ENCODE data around the gene FRS3.
A peak's percentile ranks its signal among the peaks of the same experiment; 100 is the strongest.
"Not testable (repeated sequence)": the region's sequence is repeated elsewhere in the genome, so short reads cannot be mapped to it uniquely, and the experiment has no call there.

Gene FRS3

DNA sequence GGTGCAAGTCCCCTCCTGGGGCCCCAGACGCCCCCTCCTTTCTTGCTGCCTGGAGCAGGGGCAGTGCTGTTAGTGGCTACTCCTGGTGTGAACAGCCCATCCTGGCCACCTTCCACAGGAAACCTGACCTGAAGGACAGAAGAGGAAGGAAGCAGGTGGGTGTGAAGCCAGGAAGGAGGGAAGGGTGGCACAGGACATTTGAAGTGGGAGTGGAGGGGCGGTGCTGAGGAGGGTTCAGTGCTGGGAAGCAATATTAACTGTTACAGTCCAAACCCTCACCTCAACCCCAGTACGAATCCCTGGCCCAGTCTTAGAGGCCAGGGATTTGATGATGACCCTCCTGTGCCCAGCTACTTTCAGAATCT lies 1.6 kb upstream of the FRS3 start:
- no peak for ATAC-seq
- H3K9me3 Mint-ChIP-seq: no peaks in the 10 kb centered on the region
- H3K4me1 Mint-ChIP-seq: peaks cover 39% of the 10 kb centered on the region
- no peaks in the 10 kb centered on the region for H3K36me3 Mint-ChIP-seq
- H3K27ac Mint-ChIP-seq: no peak overlapping the region
- H3K4me3 Mint-ChIP-seq: peak overlapping the region; percentile 64
- H3K27me3 Mint-ChIP-seq: no peaks in the 10 kb centered on the region

DNA sequence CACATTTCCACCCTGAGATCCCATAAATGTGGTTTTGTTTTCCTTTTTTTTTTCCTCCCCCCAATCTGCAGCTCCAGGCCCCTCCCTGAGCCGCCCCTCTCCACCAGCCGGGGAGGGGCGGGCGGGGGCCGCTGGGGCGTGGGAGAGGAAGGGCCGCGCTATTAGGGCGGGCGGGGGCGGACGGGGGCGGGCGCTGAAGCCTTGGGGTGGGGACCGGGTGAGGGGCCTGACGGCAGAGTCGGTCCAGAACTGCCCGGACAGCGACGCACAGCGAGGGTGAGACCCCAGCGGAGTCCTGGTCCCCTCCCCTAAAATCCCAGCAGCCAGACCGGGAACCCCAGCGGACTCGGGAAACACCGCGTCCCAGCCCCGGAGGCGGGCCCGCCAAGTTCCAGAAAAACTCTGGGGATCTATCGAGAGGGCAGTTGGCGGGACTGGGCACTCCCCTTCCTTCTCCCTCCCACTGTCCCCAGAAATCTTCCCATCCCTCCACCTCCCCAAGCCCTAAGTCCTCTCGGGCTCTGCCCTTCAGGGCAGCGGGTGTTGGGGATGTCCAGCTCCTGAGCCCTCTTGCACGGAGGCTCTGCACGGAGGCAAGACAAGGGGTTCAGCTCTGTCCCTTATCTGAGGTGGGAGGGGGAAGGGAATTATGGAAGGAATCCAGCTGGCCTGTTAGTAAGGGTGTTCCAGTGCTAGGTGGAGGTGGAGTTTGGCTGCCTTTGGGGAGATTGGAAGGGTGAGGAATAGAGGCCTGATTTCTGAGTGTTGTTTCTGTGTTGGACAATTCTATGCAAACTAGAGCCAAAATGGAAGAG lies 1.1 kb upstream of the FRS3 start, which contains the start of gene PRICKLE4:
TSS of gene PRICKLE4 (plus strand) at position 232 of the 815 bp plus-strand sequence. CDS start 2,692 bp downstream, outside the sequence.
- Mint-ChIP-seq H3K4me3 (peak within 1 kb of the TSS; percentile 83), H3K27ac (peak within 1 kb of the TSS; percentile 73), H3K4me1 (peaks cover 35% of the 10 kb centered on the region), H3K27me3 (no peaks in the 10 kb centered on the region), H3K9me3 (no peaks in the 10 kb centered on the region), H3K36me3 (no peaks in the 10 kb centered on the region)
- ATAC-seq: peak; percentile 10

DNA sequence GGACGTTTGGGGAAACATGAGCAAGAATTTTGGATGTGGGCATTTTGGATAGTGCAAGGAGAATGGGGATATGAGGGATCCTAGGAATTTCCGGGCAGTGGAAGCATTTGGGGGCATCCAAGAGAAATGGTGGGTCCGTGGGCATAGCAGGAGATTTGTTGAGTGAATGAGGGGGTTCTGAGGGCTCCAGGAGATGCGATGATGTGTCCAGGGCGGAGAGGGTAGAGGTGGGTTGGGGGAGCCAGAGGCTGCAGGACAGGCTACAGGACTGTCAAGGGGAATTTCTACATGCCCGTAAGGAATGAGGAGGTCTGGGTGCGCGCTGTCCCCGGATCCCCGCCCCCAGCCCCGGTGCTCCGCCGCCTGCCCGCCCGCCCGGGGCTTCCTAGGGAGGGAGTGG lies 364 bp downstream of the FRS3 start:
- Mint-ChIP-seq H3K4me1 (peaks cover 23% of the 10 kb centered on the region), H3K4me3 (peak overlapping the region; percentile 98), H3K9me3 (no peaks in the 10 kb centered on the region), H3K27me3 (no peaks in the 10 kb centered on the region), H3K36me3 (peaks cover 13% of the 10 kb centered on the region), H3K27ac (peak overlapping the region; percentile 73)
- ATAC-seq: no peak

DNA sequence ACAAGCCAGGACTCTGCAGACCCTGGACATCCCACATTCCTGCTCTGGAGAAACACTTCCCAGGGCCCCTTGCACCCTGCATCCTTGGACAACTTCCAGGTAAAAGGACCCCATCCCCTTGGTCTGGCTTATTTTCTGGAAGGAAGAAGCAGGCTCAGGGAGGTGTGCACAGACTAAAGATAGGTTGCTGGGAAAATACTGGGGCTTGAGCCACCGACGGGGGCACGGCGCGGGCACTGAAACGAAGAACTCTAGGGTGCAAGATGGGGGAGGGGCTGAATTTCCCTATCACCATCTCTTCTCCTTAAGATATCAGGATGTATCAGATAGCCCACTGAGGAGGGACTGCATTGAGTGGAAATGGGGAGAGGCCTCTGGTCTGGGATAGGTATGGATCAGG lies 805 bp downstream of the FRS3 start:
- Mint-ChIP-seq H3K27me3 (no peaks in the 10 kb centered on the region), H3K27ac (peak overlapping the region; percentile 73), H3K4me3 (peak overlapping the region; percentile 98), H3K36me3 (peaks cover 17% of the 10 kb centered on the region), H3K9me3 (no peaks in the 10 kb centered on the region), H3K4me1 (peaks cover 19% of the 10 kb centered on the region)
- ATAC-seq: no peak

DNA sequence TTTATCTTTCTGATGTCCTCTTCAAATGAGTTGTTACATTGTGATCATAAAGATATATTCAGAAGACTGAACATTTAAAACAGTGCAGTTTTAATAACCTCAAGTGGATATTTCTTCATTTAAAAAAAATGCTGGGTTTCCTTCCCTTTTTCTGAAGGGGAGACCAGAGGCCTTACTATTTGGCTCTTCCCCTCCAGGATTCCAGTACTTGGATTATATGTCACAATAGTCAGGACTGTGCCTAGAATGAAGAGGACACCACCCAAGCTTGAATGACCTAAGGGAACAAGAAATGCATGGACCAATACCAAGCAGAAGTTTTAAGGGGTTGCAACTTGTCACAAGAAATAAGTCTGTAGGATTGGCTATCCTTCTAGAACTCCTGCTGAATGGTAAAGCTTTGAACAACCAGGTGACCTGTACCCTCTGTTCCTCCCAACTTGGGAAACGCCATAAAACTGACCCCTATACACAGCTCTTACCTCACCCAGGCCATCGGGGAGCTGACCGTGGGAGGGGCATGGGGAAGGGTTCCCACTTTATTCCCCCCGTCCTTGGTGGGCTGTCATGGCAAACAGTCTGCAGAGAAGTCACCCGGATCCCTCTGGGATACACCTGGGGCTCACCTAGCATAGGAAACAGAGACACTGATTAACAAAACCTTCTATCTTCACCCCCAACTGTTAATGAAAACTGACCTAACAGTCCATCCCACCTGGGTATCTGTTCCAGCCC lies 2.0 kb downstream of the FRS3 start:
- H3K27me3 Mint-ChIP-seq: no peaks in the 10 kb centered on the region
- no peak overlapping the region for H3K27ac Mint-ChIP-seq
- H3K4me3 Mint-ChIP-seq: no peak overlapping the region
- peaks cover 19% of the 10 kb centered on the region for H3K4me1 Mint-ChIP-seq
- H3K36me3 Mint-ChIP-seq: peaks cover 18% of the 10 kb centered on the region
- no peak for ATAC-seq
- no peaks in the 10 kb centered on the region for H3K9me3 Mint-ChIP-seq

DNA sequence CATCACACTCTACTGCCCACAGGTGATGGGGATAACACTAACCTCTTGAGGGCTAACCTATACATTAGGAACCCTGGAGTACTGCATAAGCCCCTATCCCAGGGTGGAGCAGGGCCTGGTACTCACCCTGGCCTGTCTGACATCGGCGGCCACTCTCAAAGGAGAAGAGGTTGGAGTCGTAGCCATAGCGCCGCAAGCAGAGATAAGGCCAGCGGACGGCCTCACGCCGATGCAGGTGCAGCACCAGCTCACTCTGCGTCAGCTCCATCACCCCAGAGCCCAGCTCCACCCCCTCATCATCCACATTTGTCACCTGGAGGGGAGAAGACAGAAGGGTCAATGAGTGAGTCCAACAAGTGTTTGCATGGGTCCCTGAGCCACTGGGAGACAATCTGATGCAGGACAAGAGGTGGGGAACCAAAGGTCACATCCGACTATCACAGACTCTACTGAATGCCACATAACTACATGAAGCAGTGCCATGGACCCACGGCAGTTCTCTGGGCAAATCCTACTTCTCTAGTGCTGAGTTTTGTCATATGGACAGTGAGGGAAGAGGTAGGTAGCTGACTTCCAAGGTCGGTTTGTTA lies 4.3 kb downstream of the FRS3 start:
- Mint-ChIP-seq H3K4me1 (peaks cover 9% of the 10 kb centered on the region), H3K9me3 (no peaks in the 10 kb centered on the region), H3K27ac (no peak overlapping the region), H3K36me3 (peaks cover 30% of the 10 kb centered on the region), H3K27me3 (no peaks in the 10 kb centered on the region), H3K4me3 (no peak overlapping the region)
- ATAC-seq: no peak

DNA sequence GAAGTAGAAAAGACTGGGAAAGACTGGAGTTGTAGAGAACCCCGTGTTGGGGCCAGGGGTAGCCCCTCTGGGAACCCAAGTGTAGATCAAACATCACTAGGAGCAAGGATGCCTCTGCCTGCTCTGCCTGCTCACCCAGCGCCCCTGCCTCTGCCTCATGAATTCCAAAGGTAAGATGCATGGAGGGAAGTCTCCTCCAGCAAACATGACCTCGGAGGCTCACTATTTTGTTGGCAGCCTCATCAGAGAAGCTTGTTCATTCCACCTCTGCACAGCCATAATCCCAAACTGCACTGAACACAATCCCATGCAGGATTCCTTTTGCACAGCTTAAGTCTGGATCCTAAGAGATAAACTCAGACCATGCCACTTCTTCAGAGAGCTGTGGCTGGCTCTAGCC lies 4.9 kb downstream of the FRS3 start:
- no peak overlapping the region for H3K4me3 Mint-ChIP-seq
- no peak for ATAC-seq
- peaks cover 33% of the 10 kb centered on the region for H3K36me3 Mint-ChIP-seq
- no peaks in the 10 kb centered on the region for H3K9me3 Mint-ChIP-seq
- H3K27me3 Mint-ChIP-seq: no peaks in the 10 kb centered on the region
- no peak overlapping the region for H3K27ac Mint-ChIP-seq
- H3K4me1 Mint-ChIP-seq: peaks cover 9% of the 10 kb centered on the region

DNA sequence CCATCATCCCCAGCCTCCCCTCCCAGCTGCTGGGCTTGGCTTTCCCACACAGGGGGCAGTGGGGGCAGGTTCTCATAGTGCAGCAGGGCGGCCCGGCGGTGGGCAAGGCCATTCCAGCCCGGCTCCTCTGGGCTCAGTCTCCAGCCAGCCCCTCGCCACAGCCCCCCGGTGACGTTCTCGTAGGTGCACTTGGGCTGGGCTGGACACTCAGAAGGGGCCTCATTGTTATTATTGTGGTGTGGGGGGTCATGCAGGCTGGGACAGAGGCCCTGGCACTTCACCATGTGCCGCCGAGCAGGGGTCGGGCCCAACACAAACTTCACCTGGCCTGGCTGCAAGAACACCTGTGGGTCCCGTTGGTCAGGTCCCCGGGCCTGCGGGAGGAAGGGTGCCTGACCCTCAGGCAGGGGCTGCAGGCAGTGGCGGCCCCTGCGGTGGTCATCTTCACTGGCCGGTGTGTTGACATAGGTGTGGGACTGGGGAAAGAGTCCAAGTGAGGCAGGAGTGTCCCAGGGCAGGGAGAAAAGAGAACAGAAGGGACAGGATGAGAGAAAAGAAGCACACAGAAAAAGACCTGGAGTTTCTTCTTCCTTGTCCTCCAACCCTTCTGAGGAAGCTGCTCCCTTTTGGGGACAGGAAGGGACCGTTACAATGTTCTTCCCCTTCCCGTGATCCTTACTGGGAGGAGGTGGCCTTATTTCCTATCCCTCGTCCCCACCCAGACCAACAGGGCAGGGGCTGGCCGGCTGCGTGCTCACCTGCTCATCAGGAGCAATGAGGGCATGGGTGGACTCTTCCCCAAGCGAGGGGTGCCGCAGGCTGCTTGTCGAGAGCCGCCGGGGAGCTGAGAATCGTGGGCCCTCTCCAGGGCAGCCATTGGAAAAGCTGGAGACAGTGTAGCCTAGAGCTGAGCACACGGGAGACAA lies 8.4 kb downstream of the FRS3 start:
- H3K27ac Mint-ChIP-seq: no peak overlapping the region
- ATAC-seq: no peak
- no peaks in the 10 kb centered on the region for H3K4me1 Mint-ChIP-seq
- no peaks in the 10 kb centered on the region for H3K27me3 Mint-ChIP-seq
- peaks cover 33% of the 10 kb centered on the region for H3K36me3 Mint-ChIP-seq
- H3K9me3 Mint-ChIP-seq: no peaks in the 10 kb centered on the region
- no peak overlapping the region for H3K4me3 Mint-ChIP-seq

DNA sequence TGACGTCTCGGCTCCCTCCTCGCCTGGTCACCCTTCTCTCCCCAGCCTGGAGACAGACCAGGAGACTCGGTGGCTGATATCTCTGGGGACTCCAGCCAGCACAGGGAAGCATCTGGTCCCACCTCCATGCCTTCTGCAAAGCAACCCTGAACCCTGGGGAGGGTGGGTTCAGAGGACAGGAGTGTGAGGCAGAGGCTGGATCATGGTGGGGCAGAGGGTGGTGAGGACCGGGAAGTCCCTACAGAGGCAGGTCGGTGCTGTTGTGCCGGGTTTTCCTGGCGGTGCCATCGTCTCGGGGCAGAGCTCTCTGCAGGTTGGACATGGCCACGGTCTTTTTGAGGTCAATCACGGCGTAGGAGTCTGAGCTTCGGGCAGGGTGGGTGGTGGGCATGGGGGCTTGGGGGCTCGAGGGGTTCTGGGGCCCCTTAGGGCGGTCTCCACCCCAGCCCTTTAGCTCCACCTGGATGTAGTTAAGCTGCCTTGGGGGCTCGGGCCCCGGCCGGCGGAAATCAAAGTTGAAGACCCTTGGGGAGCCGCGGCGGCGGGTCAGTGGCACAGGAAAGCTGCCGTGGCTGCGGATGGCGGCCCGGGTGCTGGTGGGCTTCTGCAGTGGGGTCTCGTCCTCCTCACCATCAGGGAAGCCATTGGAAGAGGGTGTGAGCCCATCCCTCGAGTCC lies 9.2 kb downstream of the FRS3 start:
- no peaks in the 10 kb centered on the region for H3K27me3 Mint-ChIP-seq

DNA sequence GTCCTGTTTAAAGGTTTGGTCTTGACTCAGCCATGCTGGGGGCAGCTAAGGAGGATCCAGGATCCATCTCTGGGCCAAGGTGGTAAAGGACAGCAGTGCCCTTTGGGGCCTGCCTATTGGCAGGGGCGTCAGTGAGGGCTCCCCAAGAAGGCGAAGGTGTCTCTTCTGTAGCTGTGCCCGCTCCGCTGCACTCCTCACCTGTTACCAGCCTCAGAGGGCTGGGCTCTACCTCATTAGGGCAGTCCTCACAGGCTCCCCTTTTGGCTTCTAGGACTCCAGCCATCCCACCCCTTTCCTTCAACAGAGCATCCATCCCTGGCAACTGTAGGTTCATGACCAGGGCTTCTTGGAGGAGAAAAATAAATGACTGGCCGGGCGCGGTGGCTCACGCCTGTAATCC lies 10.3 kb downstream of the FRS3 start:
- no peak overlapping the region for H3K27ac Mint-ChIP-seq
- H3K9me3 Mint-ChIP-seq: no peaks in the 10 kb centered on the region
- H3K4me3 Mint-ChIP-seq: no peak overlapping the region
- H3K36me3 Mint-ChIP-seq: peaks cover 21% of the 10 kb centered on the region
- no peaks in the 10 kb centered on the region for H3K4me1 Mint-ChIP-seq
- no peak for ATAC-seq
- H3K27me3 Mint-ChIP-seq: no peaks in the 10 kb centered on the region

More for the DNA sequence above, 9.2 kb downstream of the FRS3 start:
- no peaks in the 10 kb centered on the region for H3K9me3 Mint-ChIP-seq
- H3K36me3 Mint-ChIP-seq: peaks cover 32% of the 10 kb centered on the region
- H3K27ac Mint-ChIP-seq: no peak overlapping the region
- ATAC-seq: no peak
- H3K4me3 Mint-ChIP-seq: no peak overlapping the region
- H3K4me1 Mint-ChIP-seq: no peaks in the 10 kb centered on the region

DNA sequence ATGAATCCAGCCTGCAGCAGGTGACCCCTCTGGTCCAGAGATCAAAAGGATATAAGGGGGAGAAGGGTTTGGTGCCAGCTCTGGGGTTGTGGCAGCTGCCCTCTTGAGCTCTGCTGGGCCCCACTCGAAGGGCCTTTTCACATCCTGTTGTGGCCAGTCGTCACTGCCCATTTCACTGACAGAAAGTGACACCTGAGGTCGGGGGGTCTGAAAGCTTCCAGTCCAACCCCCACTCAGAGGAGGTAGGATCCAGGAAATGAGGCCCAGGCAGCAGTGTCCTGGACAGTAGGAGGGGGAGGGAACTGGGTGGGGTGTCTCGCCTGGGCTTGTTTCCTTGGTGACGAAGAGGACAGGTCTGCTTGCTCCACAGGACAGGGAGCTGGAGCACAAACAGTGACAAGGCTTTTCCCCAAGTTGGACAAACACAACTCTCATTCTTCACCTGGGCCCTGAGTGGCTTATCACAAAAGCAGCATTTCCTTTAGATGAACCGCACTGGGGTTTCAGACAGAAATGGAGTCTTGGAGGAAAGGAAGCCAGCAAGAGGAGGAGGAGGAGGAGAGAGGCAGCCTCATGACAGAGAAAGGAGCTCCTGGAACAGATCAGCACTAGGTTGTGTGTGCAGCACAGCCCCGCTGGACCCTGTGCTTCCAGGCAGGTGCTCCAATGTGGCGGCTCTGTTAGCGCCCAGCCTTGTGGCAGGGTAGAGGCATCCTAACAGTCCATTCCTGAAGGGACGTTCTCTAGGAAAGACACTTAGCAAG lies 11.0 kb downstream of the FRS3 start:
- no peak for ATAC-seq
- H3K9me3 Mint-ChIP-seq: no peaks in the 10 kb centered on the region
- H3K27me3 Mint-ChIP-seq: no peaks in the 10 kb centered on the region
- H3K4me3 Mint-ChIP-seq: no peak overlapping the region
- H3K36me3 Mint-ChIP-seq: peaks cover 15% of the 10 kb centered on the region
- H3K4me1 Mint-ChIP-seq: no peaks in the 10 kb centered on the region
- no peak overlapping the region for H3K27ac Mint-ChIP-seq

DNA sequence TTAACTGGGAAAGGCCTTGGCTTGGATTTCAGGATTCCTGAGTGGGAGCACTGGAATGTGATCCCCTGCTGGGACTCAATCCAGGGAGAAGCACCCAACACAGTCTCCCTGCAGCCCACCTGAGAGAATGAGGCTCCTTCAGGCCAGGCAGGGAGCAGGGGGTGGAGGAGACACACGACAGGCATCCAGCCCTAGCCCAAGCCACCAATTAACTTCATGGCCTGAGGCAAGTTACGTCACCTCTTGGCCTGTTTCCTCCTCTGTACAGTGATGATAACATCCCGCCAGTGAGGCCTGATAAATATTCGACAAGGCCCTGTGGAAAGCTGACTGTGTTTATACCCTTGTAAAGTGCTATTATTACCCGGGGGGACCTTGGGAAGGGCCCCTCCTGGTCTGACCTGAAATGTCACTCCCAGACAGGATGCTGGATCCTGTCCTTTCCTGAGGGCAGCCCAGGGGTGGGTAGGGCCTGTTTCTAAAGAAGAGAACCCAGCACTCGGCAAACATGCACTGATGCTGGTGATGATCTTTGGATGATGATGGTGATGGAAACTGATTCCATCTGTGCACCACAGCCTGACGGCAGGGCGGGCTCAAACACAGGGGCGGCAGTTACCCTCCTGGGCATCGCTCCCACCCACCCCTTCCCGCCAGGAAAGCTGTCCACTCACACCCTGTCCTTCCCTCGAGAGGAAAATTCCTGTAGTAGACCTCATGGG lies 12.4 kb downstream of the FRS3 start:
- no peaks in the 10 kb centered on the region for H3K27me3 Mint-ChIP-seq
- no peak overlapping the region for H3K4me3 Mint-ChIP-seq
- no peaks in the 10 kb centered on the region for H3K9me3 Mint-ChIP-seq
- no peak for ATAC-seq
- no peak overlapping the region for H3K27ac Mint-ChIP-seq
- H3K4me1 Mint-ChIP-seq: no peaks in the 10 kb centered on the region
- peaks cover 15% of the 10 kb centered on the region for H3K36me3 Mint-ChIP-seq

DNA sequence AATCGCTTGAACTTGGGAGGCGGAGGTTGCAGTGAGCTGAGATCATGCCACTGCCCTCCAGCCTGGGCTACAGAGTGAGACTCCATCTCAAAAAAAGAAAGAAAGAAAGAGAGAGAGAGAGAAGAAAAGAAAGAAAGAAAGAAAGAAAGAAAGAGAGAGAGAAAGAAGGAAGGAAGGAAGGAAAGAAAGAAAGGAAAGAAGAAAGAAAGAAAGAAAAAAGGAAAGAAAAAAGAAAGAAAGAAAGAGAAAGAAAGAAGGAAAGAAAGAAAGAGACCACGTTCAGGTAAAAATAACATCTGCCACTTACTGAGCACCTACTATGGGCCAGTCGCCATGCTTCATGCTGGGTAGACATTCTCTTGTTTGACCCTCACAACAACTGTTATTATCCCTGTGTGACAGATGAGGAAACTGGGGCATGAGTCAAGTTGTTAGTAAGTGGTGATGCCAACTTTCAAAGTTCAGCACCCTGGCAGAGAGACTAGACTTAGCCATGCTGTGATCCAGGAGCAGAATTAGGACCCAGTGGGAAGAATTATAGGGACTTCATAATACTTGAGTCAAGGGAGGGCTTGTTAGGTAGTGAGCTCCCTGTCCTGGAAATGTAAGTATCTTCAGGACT lies 13.5 kb downstream of the FRS3 start:
- H3K27ac Mint-ChIP-seq, H3K27me3 Mint-ChIP-seq, H3K4me3 Mint-ChIP-seq, ATAC-seq, H3K9me3 Mint-ChIP-seq, H3K4me1 Mint-ChIP-seq: not testable (repeated sequence)
- H3K36me3 Mint-ChIP-seq: peaks cover 11% of the 10 kb centered on the region
